GM12801 (cell line): Measurements from ENCODE around the gene PDZD2.

Source experiments
- TF ChIP-seq, protein P1 (sequence below): IDR thresholded peaks from one replicate; pipeline ENCODE4 v1.5.1; 2011; ENCODE audit warnings: control low read depth; ENCODE audit not compliant: insufficient read length; ENCODE audit errors: extremely low read depth

PDZD2 gene

DNA sequence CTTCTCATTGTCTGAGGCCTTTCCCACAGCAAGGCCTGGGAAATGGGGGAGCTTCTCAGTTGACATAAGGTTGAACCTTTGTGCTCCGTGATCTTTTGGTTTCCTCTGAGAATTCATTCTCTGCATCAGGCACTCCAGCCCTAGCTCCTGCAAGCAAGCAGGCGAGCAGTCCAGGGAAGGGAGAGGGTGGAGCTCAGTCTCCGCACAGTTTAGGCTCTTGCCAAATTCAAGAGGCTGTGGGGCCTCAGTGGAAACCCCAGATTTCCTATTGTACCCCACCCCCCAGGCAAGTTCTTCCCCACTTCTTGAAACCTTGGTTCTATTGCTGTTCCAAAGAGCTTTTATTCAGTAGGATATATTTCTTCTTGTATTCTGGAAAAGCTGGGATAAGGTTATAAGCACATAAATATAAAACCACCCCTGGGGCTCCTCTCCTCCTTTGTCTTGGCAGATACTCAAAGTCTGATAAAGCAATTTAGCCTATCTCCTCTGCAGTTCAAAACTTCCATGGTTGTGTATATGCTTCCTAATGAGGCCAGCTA, 147.2 kb downstream of the PDZD2 start:
- TF ChIP-seq, protein P1, sequence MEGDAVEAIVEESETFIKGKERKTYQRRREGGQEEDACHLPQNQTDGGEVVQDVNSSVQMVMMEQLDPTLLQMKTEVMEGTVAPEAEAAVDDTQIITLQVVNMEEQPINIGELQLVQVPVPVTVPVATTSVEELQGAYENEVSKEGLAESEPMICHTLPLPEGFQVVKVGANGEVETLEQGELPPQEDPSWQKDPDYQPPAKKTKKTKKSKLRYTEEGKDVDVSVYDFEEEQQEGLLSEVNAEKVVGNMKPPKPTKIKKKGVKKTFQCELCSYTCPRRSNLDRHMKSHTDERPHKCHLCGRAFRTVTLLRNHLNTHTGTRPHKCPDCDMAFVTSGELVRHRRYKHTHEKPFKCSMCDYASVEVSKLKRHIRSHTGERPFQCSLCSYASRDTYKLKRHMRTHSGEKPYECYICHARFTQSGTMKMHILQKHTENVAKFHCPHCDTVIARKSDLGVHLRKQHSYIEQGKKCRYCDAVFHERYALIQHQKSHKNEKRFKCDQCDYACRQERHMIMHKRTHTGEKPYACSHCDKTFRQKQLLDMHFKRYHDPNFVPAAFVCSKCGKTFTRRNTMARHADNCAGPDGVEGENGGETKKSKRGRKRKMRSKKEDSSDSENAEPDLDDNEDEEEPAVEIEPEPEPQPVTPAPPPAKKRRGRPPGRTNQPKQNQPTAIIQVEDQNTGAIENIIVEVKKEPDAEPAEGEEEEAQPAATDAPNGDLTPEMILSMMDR = no peak

- TF ChIP-seq, protein P1 = no peak
Observed at GRCh38 chr5:31794009-31794408, 155.1 kb downstream of the PDZD2 start.

DNA sequence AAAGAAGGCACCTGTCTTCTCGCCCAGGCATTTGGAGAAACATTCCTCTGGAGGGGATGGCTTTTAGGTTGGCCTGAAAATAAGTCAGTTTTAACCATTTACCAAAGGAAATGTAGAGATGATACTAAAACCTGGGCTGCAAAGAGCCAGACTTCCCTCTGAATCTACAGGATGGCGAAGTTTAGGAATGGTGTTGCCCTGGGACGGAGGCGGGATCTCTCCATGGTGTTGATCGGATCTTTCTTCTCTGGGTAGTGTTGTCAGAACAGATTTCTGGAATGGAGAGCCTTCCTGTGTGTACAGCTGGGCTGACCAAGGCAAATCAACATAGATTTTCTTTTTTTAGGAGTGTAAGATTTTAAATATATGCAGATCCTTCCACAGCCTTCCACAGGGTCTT, 159.2 kb downstream of the PDZD2 start:
- TF ChIP-seq, protein P1 = no peak

DNA sequence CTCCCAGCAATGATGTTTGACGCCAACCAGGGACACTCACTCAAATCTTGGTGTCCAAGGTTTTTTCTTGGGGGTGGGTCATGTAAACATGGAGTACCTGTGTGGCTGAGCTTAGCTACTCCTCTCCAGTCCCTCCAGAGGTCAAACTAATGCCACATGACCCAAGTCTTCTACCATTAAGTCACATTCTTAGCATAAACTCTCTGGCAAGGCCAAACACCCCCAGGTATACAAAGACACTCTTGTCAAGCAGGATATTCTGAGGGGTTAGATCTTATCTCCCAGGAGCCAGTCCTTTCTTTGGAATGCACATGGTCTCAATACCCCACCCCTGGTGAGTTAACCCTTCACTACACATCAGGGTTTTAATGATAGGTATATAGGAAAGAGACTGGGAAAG, 161.4 kb downstream of the PDZD2 start:
- TF ChIP-seq, protein P1 = no peak

GRCh38 chr5:31805785-31806400, 167.0 kb downstream of the PDZD2 start:
- TF ChIP-seq, protein P1 = no peak

DNA sequence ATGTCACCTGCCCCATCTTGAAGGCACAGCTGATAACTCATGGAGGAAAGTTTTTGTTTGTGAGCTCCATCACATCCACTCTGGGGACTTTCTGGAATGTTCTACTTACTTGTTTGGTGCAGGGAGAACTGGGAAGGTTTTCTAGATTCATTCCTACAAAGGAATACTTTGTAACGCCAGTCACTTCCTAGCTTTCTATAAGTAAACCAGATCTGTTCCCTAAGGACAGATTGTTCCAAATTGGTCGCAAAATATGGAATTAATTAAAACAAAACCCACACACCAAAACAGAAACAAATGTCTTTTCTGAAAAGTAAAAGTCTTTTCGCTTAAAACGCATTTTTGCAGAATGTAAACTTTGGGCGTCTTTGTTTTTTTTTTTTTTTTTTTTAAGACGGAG, 167.6 kb downstream of the PDZD2 start:
- TF ChIP-seq, protein P1 = no peak

DNA sequence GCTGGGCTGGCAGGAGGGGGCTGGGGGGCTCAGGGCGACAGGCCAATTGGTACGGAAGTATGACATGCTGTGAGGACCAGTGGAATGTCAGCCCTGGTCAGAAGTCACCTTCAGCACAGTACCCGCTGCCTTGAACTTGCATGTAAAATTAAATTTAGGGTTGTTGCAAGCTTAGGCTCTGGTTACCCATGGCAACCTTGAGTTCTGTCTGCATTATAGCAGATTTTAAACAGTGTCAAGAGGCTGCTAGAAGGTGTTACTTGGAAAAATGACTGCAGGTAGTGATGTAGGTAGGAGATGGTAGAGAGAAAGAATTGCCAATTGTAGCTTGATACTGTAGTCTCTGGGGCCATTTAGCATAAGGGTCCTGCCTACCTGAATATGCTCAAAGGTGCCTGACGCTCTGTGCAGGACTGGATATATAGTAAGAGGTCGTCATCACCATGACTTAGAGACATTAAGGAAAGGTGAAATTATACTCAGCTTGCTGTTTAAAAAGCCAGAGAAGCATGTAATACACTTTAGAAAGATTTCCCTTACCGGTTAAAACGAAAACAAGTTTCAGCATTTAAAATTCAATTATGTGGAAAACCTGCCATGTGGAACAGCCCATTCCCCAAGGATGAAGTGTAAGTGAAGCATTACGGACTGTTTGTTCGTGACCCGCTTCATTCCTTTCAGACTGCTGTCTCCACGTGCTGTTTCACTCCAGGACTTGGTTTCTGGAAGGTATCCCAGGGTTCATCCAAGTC, 169.0 kb downstream of the PDZD2 start:
- TF ChIP-seq, protein P1 = no peak
